OCI-LY7 (cell line): ENCODE data around the gene CHD1.

Experiments used
- CTCF ChIP-seq: fragments of 200-600 bp; sonication (generic); conservative IDR thresholded peaks from 2 replicates; pipeline ENCODE4 v1.5.1; 2014; ENCODE audit warnings: mild to moderate bottlenecking, antibody characterized with exemption, low read length, moderate library complexity, mixed read lengths
- EZH2phosphoT487 ChIP-seq: fragments of 200-600 bp; sonication (generic); IDR thresholded peaks from 2 replicates; pipeline ENCODE4 v1.6.1; 2018; ENCODE audit warnings: low read depth, borderline replicate concordance, mild to moderate bottlenecking, mixed run types, antibody characterized with exemption, low read length, moderate library complexity, mixed read lengths

GRCh38 chr5:98942847-98943246 lies 14.0 kb upstream of the CHD1 start:
- TF ChIP-seq CTCF (no peak), EZH2phosphoT487 (no peak)
